HepG2 (cell line): ENCODE results near the gene OR10A2. TPM values are rescaled to one million over a fixed set of nuclear protein-coding genes. Genes with fewer than 3 reads are reported as not detected.

Source experiments
- ATAC-seq: fragments of 200-7000 bp; cut with Tn5 transposase; 3 replicates; pipeline ENCODE4 v1.9.1; 2020; ENCODE audit warnings: mild to moderate bottlenecking, moderate library complexity
- BruUV-seq: library from RNA; stranded (reverse); fragments of 400-500 nt; replicated peaks from 2 replicates; lab custom pipeline; 2021; lab: Mats Ljungman, UMichigan
- CTCF ChIA-PET: fragments of 300-600 bp; formaldehyde crosslinking; extraction: SDS; loops from one replicate; lab custom pipeline; 2021; ENCODE audit warnings: low total read pairs, inconsistent platforms, low intra/inter-chr PET ratio; lab: Yijun Ruan, JAX
- POLR2A ChIA-PET: fragments of 350-600 bp; sonication (Branson Sonifier 250); formaldehyde crosslinking; loops from one replicate; lab custom pipeline; 2020; ENCODE audit warnings: antibody characterized with exemption, inconsistent platforms; lab: Yijun Ruan, JAX
- DNase-seq: peaks from one replicate; pipeline ENCODE4 v3.0.0-alpha.2; 2015; ENCODE audit warnings: low spot score
- FAIRE-seq: peaks from 3 replicates; lab custom pipeline; 2011; peaks lifted over from hg19 to GRCh38; lab: Jason Lieb, UNC
- H2AFZ ChIP-seq: one replicate; pipeline ENCODE4 v1.6.1; 2011; ENCODE audit warnings: low read length, inconsistent platforms
- H3K27ac ChIP-seq: fragments of 300-600 bp; 3 replicates; pipeline ENCODE4 v1.8.0; 2011; ENCODE audit warnings: mixed run types, mild to moderate bottlenecking, mixed read lengths, low read length, inconsistent platforms; ENCODE audit not compliant: insufficient read depth; ENCODE audit errors: extremely low read length
- H3K27me3 ChIP-seq, 2 experiments: fragments of 200-600 bp in 1 of 2; 2 replicates in 1 of 2; 3 replicates in 1 of 2; pipeline versions ENCODE4 v1.6.0 to v1.8.0; 2011; ENCODE audit warnings: low read length in 2 of 2, mild to moderate bottlenecking in 2 of 2, moderate library complexity in 2 of 2, inconsistent platforms in 1 of 2; ENCODE audit not compliant: insufficient read depth in 2 of 2, control insufficient read depth in 1 of 2
- H3K36me3 ChIP-seq, 2 experiments: fragments of 200-600 bp in 1 of 2; replicated peaks in 1 of 2; 2 replicates in 1 of 2; 3 replicates in 1 of 2; pipeline versions ENCODE4 v1.5.1 to v1.8.0; 2011; ENCODE audit warnings: low read length in 2 of 2, inconsistent platforms in 1 of 2; ENCODE audit not compliant: insufficient read depth in 2 of 2, control insufficient read depth in 1 of 2
- H3K4me1 ChIP-seq: 2 replicates; pipeline ENCODE4 v1.5.1; 2012; ENCODE audit warnings: low read length, inconsistent platforms; ENCODE audit not compliant: insufficient read depth
- H3K4me2 ChIP-seq: 2 replicates; pipeline ENCODE4 v1.6.0; 2011; ENCODE audit warnings: low read depth, low read length, inconsistent platforms
- H3K4me3 ChIP-seq, 3 experiments: fragments of 200-600 bp in 1 of 3; sonication (generic), shearing (Covaris generic) in 1 of 3; replicated peaks in 1 of 3; 2 replicates each; pipeline ENCODE4 v1.5.1; 2011 to 2016; ENCODE audit warnings: low read length in 3 of 3, inconsistent platforms in 2 of 3, low read depth in 2 of 3, mild to moderate bottlenecking in 2 of 3, control low read depth in 1 of 3, mixed read lengths in 1 of 3; ENCODE audit not compliant: insufficient read depth in 1 of 3
- H3K79me2 ChIP-seq: one replicate; pipeline ENCODE4 v1.6.1; 2011; ENCODE audit warnings: low read length, inconsistent platforms; ENCODE audit not compliant: insufficient read depth
- H3K9ac ChIP-seq: 2 replicates; pipeline ENCODE4 v1.6.0; 2011; ENCODE audit warnings: mild to moderate bottlenecking, low read depth, low read length, inconsistent platforms; ENCODE audit not compliant: insufficient read depth
- H3K9me3 ChIP-seq: 2 replicates; pipeline ENCODE4 v1.5.1; 2012; ENCODE audit warnings: mild to moderate bottlenecking, low read length
- H4K20me1 ChIP-seq: 2 replicates; pipeline ENCODE4 v1.6.0; 2011; ENCODE audit warnings: inconsistent platforms, mild to moderate bottlenecking, low read length, moderate library complexity; ENCODE audit not compliant: insufficient read depth
- CCDC6 ChIP-seq: sonication (generic); formaldehyde crosslinking; IDR thresholded peaks from 2 replicates; pipeline ENCODE4 v1.8.1; 2022; ENCODE audit warnings: mild to moderate bottlenecking, missing genetic modification reagents, moderate library complexity
- DMAP1 ChIP-seq: IDR thresholded peaks from 2 replicates; pipeline ENCODE4 v1.6.1; 2016
- HDAC2 ChIP-seq: sonication (generic); formaldehyde crosslinking; IDR thresholded peaks from 2 replicates; pipeline ENCODE4 v1.4.0; 2020; ENCODE audit warnings: missing genetic modification reagents
- KDM4B ChIP-seq: sonication (generic); formaldehyde crosslinking; IDR thresholded peaks from 2 replicates; pipeline ENCODE4 v1.4.0; 2020; ENCODE audit warnings: missing genetic modification reagents
- KLF15 ChIP-seq: sonication (generic); formaldehyde crosslinking; IDR thresholded peaks from 2 replicates; pipeline ENCODE4 v1.8.1; 2023; ENCODE audit warnings: borderline replicate concordance, mild to moderate bottlenecking, inconsistent platforms, missing genetic modification reagents, mixed read lengths
- PRPF4 ChIP-seq: fragments of 200-400 bp; formaldehyde crosslinking; IDR thresholded peaks from 2 replicates; pipeline ENCODE4 v1.6.1; 2016; ENCODE audit warnings: low read length, low read depth; ENCODE audit not compliant: poor library complexity, severe bottlenecking
- RELA ChIP-seq: sonication (generic); formaldehyde crosslinking; IDR thresholded peaks from 2 replicates; pipeline ENCODE4 v1.4.0; 2020; ENCODE audit warnings: missing genetic modification reagents
- RFX3 ChIP-seq: IDR thresholded peaks from 2 replicates; pipeline ENCODE4 v1.6.1; 2016; ENCODE audit warnings: missing biosample characterization, missing genetic modification reagents
- TBP ChIP-seq: sonication (generic); formaldehyde crosslinking; IDR thresholded peaks from 2 replicates; pipeline ENCODE4 v1.5.0; 2020; ENCODE audit warnings: missing genetic modification reagents
- ZIK1 ChIP-seq: sonication (generic); formaldehyde crosslinking; IDR thresholded peaks from 2 replicates; pipeline ENCODE4 v1.5.0; 2020; ENCODE audit warnings: mild to moderate bottlenecking, low read depth, missing genetic modification reagents, borderline replicate concordance
- ZKSCAN1 ChIP-seq: fragments of 150-350 bp; IDR thresholded peaks from 2 replicates; pipeline ENCODE4 v1.6.1; 2014; ENCODE audit warnings: low read length
- ZNF225 ChIP-seq: sonication (generic); formaldehyde crosslinking; IDR thresholded peaks from 2 replicates; pipeline ENCODE4 v1.4.0; 2020; ENCODE audit warnings: mild to moderate bottlenecking, missing genetic modification reagents
- ZNF3 ChIP-seq: IDR thresholded peaks from 2 replicates; pipeline ENCODE4 v1.7.0; 2017; ENCODE audit warnings: inconsistent platforms
- ZNF747 ChIP-seq: sonication (generic); formaldehyde crosslinking; IDR thresholded peaks from 2 replicates; pipeline ENCODE4 v1.8.1; 2023; ENCODE audit warnings: missing genetic modification reagents, mild to moderate bottlenecking, borderline replicate concordance
- ZNF788 ChIP-seq: sonication (generic); formaldehyde crosslinking; IDR thresholded peaks from 2 replicates; pipeline ENCODE4 v1.5.0; 2020; ENCODE audit warnings: mild to moderate bottlenecking, missing genetic modification reagents, borderline replicate concordance
- WGBS: methylation state at CpG from one replicate; pipeline ENCODE4 v1.1.6; 2017; ENCODE audit warnings: low lambda C conversion rate; 5-methylcytosine and 5-hydroxymethylcytosine counted together
- in situ Hi-C: cut with HindIII; loops from 2 replicates; pipeline ENCODE4 v1.10.0; 2017; ENCODE audit warnings: low pct_unique_long_range_greater_than_20kb; ENCODE audit not compliant: extremely low pct_ligation_motif_present
- intact Hi-C: fragments of 100-400 bp; cut with micrococcal nuclease; formaldehyde crosslinking; loops from one replicate; pipeline ENCODE4 v1.10.0; 2022; ENCODE audit not compliant: unreplicated experiment
- polyA plus RNA-seq, 8 experiments: library from polyadenylated mRNA; depleted of rRNA in 3 of 8; stranded (reverse) in 7 of 8; unstranded in 1 of 8; fragments of >200 nt; fragmentation: Illumina TruSeq in 4 of 8; extraction: Trizol in 4 of 8; gene quantifications; 2 replicates each; pipeline versions ENCODE4 v1.2.1 to v1.2.3, GENCODE V29; 2011 to 2016; ENCODE audit warnings: low read depth in 4 of 8, missing spikeins in 1 of 8, mixed read lengths in 1 of 8; ENCODE audit not compliant: insufficient read depth in 1 of 8
- total RNA-seq, 5 experiments: library from RNA; depleted of rRNA; stranded (reverse); fragments of >200 nt; fragmentation: Illumina TruSeq; extraction: Trizol; gene quantifications; 2 replicates each; pipeline ENCODE4 v1.2.3, GENCODE V29; 2016; ENCODE audit warnings: low read depth in 1 of 5
- TF ChIP-seq, protein P1 (sequence below): sonication (generic); formaldehyde crosslinking; IDR thresholded peaks from 2 replicates; pipeline ENCODE4 v1.5.1; 2020; ENCODE audit warnings: missing genetic modification reagents, mild to moderate bottlenecking, borderline replicate concordance
- TF ChIP-seq, protein P2 (sequence below): sonication (generic); formaldehyde crosslinking; IDR thresholded peaks from 2 replicates; pipeline ENCODE4 v1.4.0; 2020; ENCODE audit warnings: mild to moderate bottlenecking, missing genetic modification reagents
- TF ChIP-seq, protein P3 (sequence below): sonication (generic); formaldehyde crosslinking; IDR thresholded peaks from 2 replicates; pipeline ENCODE4 v1.4.0; 2020; ENCODE audit warnings: mild to moderate bottlenecking, missing genetic modification reagents

OR10A2 gene
- total and polyA plus RNA-seq, 2 of the 13 experiments (the other 11 are each of a cell fraction or from before 2014, with no cell fraction given): not detected

DNA sequence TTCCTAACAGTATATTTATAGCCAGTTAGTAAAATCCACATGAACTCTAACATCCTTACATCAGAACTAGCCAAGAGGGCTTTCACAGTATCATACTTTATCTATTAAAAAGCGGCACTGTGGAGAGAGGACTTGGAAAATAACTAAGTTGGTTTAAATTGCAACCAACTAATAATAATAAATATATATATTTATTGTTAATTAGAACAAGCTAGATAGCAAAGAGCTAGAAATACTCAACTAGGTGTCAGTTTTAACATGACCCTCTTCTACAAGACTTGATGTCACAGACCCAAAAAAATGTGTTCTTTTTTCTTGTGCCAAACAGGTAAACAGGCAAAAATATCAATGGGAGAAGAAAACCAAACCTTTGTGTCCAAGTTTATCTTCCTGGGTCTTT is 57.8 kb downstream of the OR10A2 start, which contains the start of gene OR2D3:
OR2D3 (plus strand) TSS at position 301 of the 400 bp plus-strand sequence; CDS start at position 301, 0 bp downstream.
- POLR2A ChIA-PET: no interaction called here
- no peaks in the 10 kb centered on the region for H3K4me1 ChIP-seq
- intact Hi-C loops (no loop called here), in situ Hi-C loops (no loop called here)
- no peak for FAIRE-seq
- H2AFZ ChIP-seq: no peak within 1 kb of the TSS
- no TSS peak for BruUV-seq
- no peak for ATAC-seq
- no peak within 1 kb of the TSS for H3K9ac ChIP-seq
- 6% methylated on average over 1 of the region's 1 CpG for WGBS
- H4K20me1 ChIP-seq: no peaks in the 10 kb centered on the region
- H3K27me3 ChIP-seq: peaks cover 2 to 6% of the 10 kb centered on the region in 2 experiments; a peak in 2 of 5 replicates
- CTCF ChIA-PET: no interaction called here
- H3K4me2 ChIP-seq: no peak within 1 kb of the TSS
- H3K4me3 ChIP-seq: no peak within 1 kb of the TSS
- no peak for DNase-seq
- H3K9me3 ChIP-seq: no peaks in the 10 kb centered on the region
- H3K36me3 ChIP-seq: no peaks in the 10 kb centered on the region
- no peaks in the 10 kb centered on the region for H3K79me2 ChIP-seq
- H3K27ac ChIP-seq: no peak within 1 kb of the TSS
- TF ChIP-seq DMAP1 (no peak), ZNF747 (CRISPR knock-in tag) (no peak), KLF15 (CRISPR knock-in tag) (no peak), RELA (CRISPR knock-in tag) (no peak), ZIK1 (CRISPR knock-in tag) (no peak), KDM4B (no peak), ZNF788 (CRISPR knock-in tag) (no peak), HDAC2 (no peak), PRPF4 (no peak), CCDC6 (CRISPR knock-in tag) (no peak), ZNF3 (no peak), ZNF225 (no peak), ZKSCAN1 (no peak), RFX3 (CRISPR knock-in tag) (no peak), TBP (CRISPR knock-in tag) (no peak)
- TF ChIP-seq, protein P1, sequence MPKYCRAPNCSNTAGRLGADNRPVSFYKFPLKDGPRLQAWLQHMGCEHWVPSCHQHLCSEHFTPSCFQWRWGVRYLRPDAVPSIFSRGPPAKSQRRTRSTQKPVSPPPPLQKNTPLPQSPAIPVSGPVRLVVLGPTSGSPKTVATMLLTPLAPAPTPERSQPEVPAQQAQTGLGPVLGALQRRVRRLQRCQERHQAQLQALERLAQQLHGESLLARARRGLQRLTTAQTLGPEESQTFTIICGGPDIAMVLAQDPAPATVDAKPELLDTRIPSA (CRISPR knock-in tag): no peak
- TF ChIP-seq, protein P2, sequence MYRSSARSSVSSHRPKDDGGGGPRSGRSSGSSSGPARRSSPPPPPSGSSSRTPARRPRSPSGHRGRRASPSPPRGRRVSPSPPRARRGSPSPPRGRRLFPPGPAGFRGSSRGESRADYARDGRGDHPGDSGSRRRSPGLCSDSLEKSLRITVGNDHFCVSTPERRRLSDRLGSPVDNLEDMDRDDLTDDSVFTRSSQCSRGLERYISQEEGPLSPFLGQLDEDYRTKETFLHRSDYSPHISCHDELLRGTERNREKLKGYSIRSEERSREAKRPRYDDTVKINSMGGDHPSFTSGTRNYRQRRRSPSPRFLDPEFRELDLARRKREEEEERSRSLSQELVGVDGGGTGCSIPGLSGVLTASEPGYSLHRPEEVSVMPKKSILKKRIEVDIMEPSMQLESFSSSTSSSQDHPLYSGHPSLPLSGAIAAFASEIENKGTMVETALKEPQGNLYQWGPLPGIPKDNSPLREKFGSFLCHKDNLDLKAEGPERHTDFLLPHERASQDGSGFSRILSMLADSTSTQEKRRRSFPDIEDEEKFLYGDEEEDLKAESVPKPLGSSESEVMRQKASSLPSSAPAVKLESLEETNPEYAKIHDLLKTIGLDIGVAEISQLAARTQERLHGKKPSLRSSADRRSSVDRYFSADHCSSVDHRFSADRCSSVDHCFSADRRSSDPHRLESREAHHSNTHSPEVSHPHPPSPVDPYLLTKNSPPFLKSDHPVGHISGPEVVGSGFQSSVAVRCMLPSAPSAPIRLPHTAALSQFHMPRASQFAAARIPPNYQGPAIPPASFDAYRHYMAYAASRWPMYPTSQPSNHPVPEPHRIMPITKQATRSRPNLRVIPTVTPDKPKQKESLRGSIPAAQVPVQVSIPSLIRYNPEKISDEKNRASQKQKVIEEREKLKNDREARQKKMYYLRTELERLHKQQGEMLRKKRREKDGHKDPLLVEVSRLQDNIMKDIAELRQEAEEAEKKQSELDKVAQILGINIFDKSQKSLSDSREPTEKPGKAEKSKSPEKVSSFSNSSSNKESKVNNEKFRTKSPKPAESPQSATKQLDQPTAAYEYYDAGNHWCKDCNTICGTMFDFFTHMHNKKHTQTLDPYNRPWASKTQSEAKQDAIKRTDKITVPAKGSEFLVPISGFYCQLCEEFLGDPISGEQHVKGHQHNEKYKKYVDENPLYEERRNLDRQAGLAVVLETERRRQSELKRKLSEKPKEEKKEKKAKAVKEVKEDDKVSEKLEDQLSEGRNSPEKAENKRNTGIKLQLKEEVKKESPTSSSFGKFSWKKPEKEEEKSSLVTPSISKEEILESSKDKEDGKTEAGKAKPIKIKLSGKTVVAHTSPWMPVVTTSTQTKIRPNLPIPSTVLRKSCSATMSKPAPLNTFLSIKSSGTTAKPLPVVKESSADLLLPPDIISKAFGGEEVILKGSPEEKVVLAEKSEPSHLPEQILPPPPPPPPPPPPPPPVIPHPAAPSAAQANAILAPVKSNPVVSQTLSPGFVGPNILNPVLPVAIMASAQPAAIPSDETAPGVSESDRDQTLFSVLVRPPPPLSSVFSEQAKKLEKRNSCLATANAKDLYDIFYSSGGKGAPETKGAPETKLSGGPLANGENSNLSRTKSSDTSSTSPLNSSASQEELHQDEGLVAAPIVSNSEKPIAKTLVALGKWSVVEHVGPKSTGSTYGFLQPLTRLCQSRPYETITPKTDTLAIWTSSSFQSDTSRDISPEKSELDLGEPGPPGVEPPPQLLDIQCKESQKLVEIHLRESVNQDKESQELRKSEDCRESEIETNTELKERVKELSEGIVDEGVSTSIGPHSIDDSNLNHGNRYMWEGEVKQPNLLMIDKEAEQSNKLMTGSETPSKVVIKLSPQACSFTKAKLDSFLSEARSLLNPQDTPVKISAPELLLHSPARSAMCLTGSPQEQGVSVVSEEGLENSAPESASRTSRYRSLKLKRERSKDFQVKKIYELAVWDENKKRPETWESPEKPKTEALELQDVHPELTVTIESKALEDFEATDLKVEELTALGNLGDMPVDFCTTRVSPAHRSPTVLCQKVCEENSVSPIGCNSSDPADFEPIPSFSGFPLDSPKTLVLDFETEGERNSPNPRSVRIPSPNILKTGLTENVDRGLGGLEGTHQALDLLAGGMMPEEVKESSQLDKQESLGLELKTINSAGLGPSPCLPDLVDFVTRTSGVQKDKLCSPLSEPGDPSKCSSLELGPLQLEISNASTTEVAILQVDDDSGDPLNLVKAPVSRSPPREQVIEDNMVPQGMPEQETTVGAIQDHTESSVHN (CRISPR knock-in tag): no peak
- TF ChIP-seq, protein P3, sequence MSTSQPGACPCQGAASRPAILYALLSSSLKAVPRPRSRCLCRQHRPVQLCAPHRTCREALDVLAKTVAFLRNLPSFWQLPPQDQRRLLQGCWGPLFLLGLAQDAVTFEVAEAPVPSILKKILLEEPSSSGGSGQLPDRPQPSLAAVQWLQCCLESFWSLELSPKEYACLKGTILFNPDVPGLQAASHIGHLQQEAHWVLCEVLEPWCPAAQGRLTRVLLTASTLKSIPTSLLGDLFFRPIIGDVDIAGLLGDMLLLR: no peak
